ENCODE results near the gene TMEM109. TPM values are rescaled to one million over a fixed set of nuclear protein-coding genes. Genes with fewer than 3 reads are reported as not detected.

The TMEM109 gene
- total RNA-seq, 4 donors from 2014 or later: 79.6 to 150 (median 88.7) TPM

- ATAC-seq (ENCODE audit: low FRiP score) (no peak), DNase-seq (ENCODE audit: low spot score) (no peak)
- no peak for TF ChIP-seq CTCF (IDR thresholded peaks at IDR 0.05)
Measured at GRCh38 chr11:60944490-60945294, 30.7 kb downstream of the TMEM109 start.

DNA sequence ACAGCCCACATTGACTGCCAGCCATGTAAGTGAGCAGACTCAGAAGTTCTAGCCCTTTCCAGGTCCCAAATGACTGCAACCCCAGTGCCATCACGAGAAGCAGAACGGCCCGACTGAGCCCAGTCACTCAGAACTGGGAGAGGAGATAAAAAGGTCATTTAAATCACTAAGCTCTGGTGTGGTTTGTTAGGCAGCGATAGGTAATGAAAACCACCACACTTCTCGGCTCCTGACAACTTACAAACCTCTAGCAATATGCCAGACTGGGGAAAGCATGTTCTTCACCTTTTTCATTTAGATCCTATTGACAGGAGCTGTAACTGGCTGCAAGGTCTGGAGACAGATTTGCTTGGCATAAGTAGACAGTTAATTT is 31.3 kb downstream of the TMEM109 start:
- no peak for TF ChIP-seq CTCF (IDR thresholded peaks at IDR 0.05)
- ATAC-seq (ENCODE audit: low FRiP score) (no peak), DNase-seq (ENCODE audit: low spot score) (no peak)

DNA sequence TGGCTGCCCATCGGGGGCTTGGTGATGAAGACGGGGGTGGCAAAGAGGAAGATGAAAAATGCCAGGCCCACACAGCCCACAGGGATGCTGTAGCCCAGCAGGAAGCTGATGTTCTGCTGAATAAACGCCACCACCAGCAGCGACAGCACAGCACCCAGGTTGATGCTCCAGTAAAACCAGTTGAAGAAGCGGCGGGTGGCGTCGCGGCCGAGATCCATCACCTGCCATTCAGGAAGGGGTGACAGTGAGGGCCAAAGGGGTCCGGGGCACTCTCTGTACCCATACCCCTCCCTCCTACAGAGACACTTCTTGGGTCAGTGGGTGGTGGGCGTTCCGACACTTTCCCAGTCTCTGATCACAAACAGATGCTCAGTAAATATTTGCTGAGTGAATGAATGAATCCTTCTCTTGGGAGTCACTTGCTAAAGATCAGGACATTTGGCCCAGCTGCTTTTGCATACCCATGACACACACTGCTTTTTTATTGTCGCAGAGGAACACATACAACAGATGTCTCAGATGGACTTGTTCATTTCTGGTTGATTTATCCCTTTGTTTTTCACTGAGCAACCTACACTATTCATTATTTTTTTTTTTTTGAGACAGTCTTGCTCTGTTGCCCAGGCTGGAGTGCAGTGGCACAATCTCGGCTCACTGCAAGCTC is 32.8 kb downstream of the TMEM109 start:
- ATAC-seq (ENCODE audit: low FRiP score) (no peak), DNase-seq (ENCODE audit: low spot score) (no peak)
- no peak for TF ChIP-seq CTCF (IDR thresholded peaks at IDR 0.05)

- no peak for DNase-seq (ENCODE audit: low spot score)
Measured at GRCh38 chr11:60947700-60948099, 33.7 kb downstream of the TMEM109 start.

GRCh38 chr11:60948250-60948649 is 34.3 kb downstream of the TMEM109 start:
- no peak for ATAC-seq (ENCODE audit: low FRiP score)
- DNase-seq (ENCODE audit: low spot score): no peak
- TF ChIP-seq CTCF (IDR thresholded peaks at IDR 0.05): no peak

More at GRCh38 chr11:60947700-60948099, 33.7 kb downstream of the TMEM109 start:
- no peak for ATAC-seq (ENCODE audit: low FRiP score)
- no peak for TF ChIP-seq CTCF (IDR thresholded peaks at IDR 0.05)

- ATAC-seq (ENCODE audit: low FRiP score) (no peak), DNase-seq (ENCODE audit: low spot score) (no peak)
- TF ChIP-seq CTCF (IDR thresholded peaks at IDR 0.05): no peak
Measured at GRCh38 chr11:60950024-60950423, 36.1 kb downstream of the TMEM109 start.
